Lower leg skin (tissue), 4 donors: Measurements from ENCODE around the gene BBS9. TPM values are rescaled to one million over a fixed set of nuclear protein-coding genes. Genes with fewer than 3 reads are reported as not detected.

Source experiments
- DNase-seq, 2 donors: peaks; one replicate each; pipeline ENCODE4 v3.0.0-alpha.2; 2019; ENCODE audit warnings: low spot score in 2 of 2
- H3K4me3 ChIP-seq: fragments of 200-600 bp; sonication (generic); 2 replicates; pipeline ENCODE4 v1.5.1; 2017; ENCODE audit warnings: mild to moderate bottlenecking, low read depth; ENCODE audit not compliant: poor library complexity, severe bottlenecking
- CTCF ChIP-seq, 3 donors: fragments of 450-650 bp; IDR thresholded peaks; one replicate each; pipeline ENCODE4 v1.5.1; 2016; ENCODE audit warnings: antibody characterized with exemption in 3 of 3, mild to moderate bottlenecking in 3 of 3, moderate library complexity in 2 of 3
- POLR2A ChIP-seq, 2 donors: fragments of 450-650 bp; IDR thresholded peaks; one replicate each; pipeline ENCODE4 v1.6.1; 2016 to 2017; ENCODE audit warnings: antibody characterized with exemption in 2 of 2, mild to moderate bottlenecking in 1 of 2, moderate library complexity in 1 of 2
- WGBS, 2 donors: methylation state at CpG; one replicate each; pipeline ENCODE4 v1.1.5; 2018; 5-methylcytosine and 5-hydroxymethylcytosine counted together
- intact Hi-C: fragments of 100-400 bp; cut with DNase I; formaldehyde crosslinking; loops from one replicate; pipeline ENCODE4 v1.15.0; 2023; ENCODE audit warnings: low total_unique reads
- total RNA-seq, 4 donors: library from RNA; depleted of rRNA; stranded (reverse); fragments of >200 nt; gene quantifications; one replicate each; pipeline ENCODE4 v1.1.0, GENCODE V29; 2016

The BBS9 gene
- total RNA-seq, 4 donors from 2014 or later = 10.1 to 25.1 (median 11.2) TPM

GRCh38 chr7:33111614-33112013 lies 17.8 kb upstream of the BBS9 start:
- no peak for DNase-seq
- TF ChIP-seq CTCF (IDR thresholded peaks at IDR 0.05) (no peak), POLR2A (IDR thresholded peaks at IDR 0.05) (no peak)
- H3K4me3 ChIP-seq = no peak overlapping the region
- intact Hi-C loops = no loop called here
- 67 to 73% methylated on average over 3 of the region's 3 CpGs for WGBS, 2 donors

- H3K4me3 ChIP-seq = no peak overlapping the region
- no peak for TF ChIP-seq CTCF (IDR thresholded peaks at IDR 0.05)
- no peak for TF ChIP-seq POLR2A (IDR thresholded peaks at IDR 0.05)
- no peak for DNase-seq
- intact Hi-C loops = no loop called here
Observed at GRCh38 chr7:33114976-33115375, 14.4 kb upstream of the BBS9 start.

GRCh38 chr7:33118383-33118782 lies 11.0 kb upstream of the BBS9 start:
- intact Hi-C loops = no loop called here
- H3K4me3 ChIP-seq = no peak overlapping the region
- TF ChIP-seq CTCF (IDR thresholded peaks at IDR 0.05) (no peak), POLR2A (IDR thresholded peaks at IDR 0.05) (no peak)
- no peak for DNase-seq
- WGBS, 2 donors = 93 to 94% methylated on average over 3 of the region's 3 CpGs

GRCh38 chr7:33127085-33127484 lies 2.3 kb upstream of the BBS9 start:
- no peak for DNase-seq
- H3K4me3 ChIP-seq = no peak overlapping the region
- intact Hi-C loops = no loop called here
- no peak for TF ChIP-seq CTCF (IDR thresholded peaks at IDR 0.05)
- TF ChIP-seq POLR2A (IDR thresholded peaks at IDR 0.05) = no peak
- 61 to 70% methylated on average over 2 of the region's 2 CpGs for WGBS, 2 donors

- WGBS, 2 donors = 0 to 1% methylated on average over 3 of the region's 3 CpGs
- intact Hi-C loops = no loop called here
Observed at GRCh38 chr7:33128631-33128989, 754 bp upstream of the BBS9 start.

More at GRCh38 chr7:33128631-33128989, 754 bp upstream of the BBS9 start:
- DNase-seq = no peak
- no peak for TF ChIP-seq POLR2A (IDR thresholded peaks at IDR 0.05)
- TF ChIP-seq CTCF (IDR thresholded peaks at IDR 0.05) = no peak
- H3K4me3 ChIP-seq = peak overlapping the region; percentile 85
